Stimulated activated memory B cell treated with anti-CD40 and anti-IgM and Interleukin-4, amounts not matched to agents 10 μg/mL and 1 μg/mL and 100 μg/mL, for 72 hours (primary cell): ENCODE measurements around the gene TDRD5.
"Not testable (repeated sequence)": the region's sequence is repeated elsewhere in the genome, so short reads cannot be mapped to it uniquely, and the experiment has no call there.

Experiments used
- ATAC-seq: fragments of 150-1000 bp; cut with Tn5 transposase; 2 replicates; pipeline ENCODE4 v1.10.0; 2021
- H3K27ac Mint-ChIP-seq: one replicate; pipeline ENCODE4 v1.8.0; 2022; ENCODE audit warnings: mild to moderate bottlenecking, mixed read lengths
- H3K27me3 Mint-ChIP-seq: one replicate; pipeline ENCODE4 v1.8.0; 2022; ENCODE audit warnings: mixed read lengths
- H3K36me3 Mint-ChIP-seq: one replicate; pipeline ENCODE4 v1.8.0; 2022; ENCODE audit warnings: mixed read lengths
- H3K4me1 Mint-ChIP-seq: one replicate; pipeline ENCODE4 v1.8.0; 2022; ENCODE audit warnings: mixed read lengths
- H3K4me3 Mint-ChIP-seq: one replicate; pipeline ENCODE4 v1.8.0; 2022; ENCODE audit warnings: mild to moderate bottlenecking, moderate library complexity, mixed read lengths
- H3K9me3 Mint-ChIP-seq: one replicate; pipeline ENCODE4 v1.8.0; 2022; ENCODE audit warnings: mixed read lengths

Gene TDRD5

GRCh38 chr1:179588425-179589024 lies 3.1 kb upstream of the TDRD5 start:
- Mint-ChIP-seq H3K27me3 (peaks cover 65% of the 10 kb centered on the region), H3K36me3 (no peaks in the 10 kb centered on the region), H3K4me1 (no peaks in the 10 kb centered on the region), H3K27ac (no peak overlapping the region), H3K9me3 (no peaks in the 10 kb centered on the region), H3K4me3 (no peak overlapping the region)
- no peak for ATAC-seq

DNA sequence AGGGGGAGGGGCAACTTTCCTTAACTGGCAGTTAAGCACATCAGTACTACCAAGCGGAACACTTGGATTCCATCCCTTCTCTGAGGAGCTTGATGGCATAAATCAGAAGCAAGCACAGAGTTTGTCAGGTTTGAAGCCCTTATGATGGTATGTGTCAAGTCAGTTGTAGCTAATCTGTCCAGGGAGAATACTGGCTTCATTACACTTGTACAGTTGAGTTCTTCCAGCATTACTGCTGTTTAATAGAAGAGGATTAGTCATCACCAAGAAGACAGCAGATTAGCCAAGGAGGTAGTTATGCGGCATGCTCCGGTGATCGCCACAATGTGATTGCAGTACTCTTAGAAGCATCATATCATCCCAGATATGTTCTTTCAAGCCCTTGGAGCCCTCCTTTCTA lies 2.1 kb upstream of the TDRD5 start:
- no peak overlapping the region for H3K27ac Mint-ChIP-seq
- H3K9me3 Mint-ChIP-seq = no peaks in the 10 kb centered on the region
- no peak for ATAC-seq
- H3K4me3 Mint-ChIP-seq = no peak overlapping the region
- no peaks in the 10 kb centered on the region for H3K4me1 Mint-ChIP-seq
- no peaks in the 10 kb centered on the region for H3K36me3 Mint-ChIP-seq
- H3K27me3 Mint-ChIP-seq = peaks cover 58% of the 10 kb centered on the region

DNA sequence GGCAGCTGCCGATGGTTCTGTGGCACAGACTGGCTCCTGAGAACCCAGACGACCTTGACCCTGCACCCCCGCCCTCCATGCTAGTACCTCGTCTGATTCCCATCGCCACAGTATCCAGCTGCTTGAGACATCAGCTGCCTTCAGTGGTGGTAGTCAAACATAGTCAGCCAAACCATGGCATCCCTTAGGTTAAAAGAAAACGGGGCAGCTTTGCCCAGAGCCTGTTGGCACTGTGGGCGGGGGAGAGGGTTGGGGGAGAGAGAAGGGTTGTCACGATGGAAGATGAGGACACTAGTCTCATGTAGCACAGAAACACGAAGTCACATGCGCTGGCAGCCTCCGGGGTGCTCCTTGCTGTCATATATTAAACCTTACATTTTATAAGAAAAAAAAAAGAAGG lies 961 bp upstream of the TDRD5 start:
- Mint-ChIP-seq H3K4me1 (no peaks in the 10 kb centered on the region), H3K4me3 (no peak overlapping the region), H3K27ac (no peak overlapping the region), H3K36me3 (no peaks in the 10 kb centered on the region), H3K9me3 (no peaks in the 10 kb centered on the region), H3K27me3 (peaks cover 59% of the 10 kb centered on the region)
- no peak for ATAC-seq

GRCh38 chr1:179591253-179591591 lies 410 bp upstream of the TDRD5 start:
- ATAC-seq = no peak
- Mint-ChIP-seq H3K4me1 (no peaks in the 10 kb centered on the region), H3K27me3 (peaks cover 53% of the 10 kb centered on the region)

GRCh38 chr1:179598631-179599030 lies 7.0 kb downstream of the TDRD5 start:
- H3K27me3 Mint-ChIP-seq = peaks cover 27% of the 10 kb centered on the region
- no peaks in the 10 kb centered on the region for H3K36me3 Mint-ChIP-seq
- no peak overlapping the region for H3K4me3 Mint-ChIP-seq
- peaks cover 8% of the 10 kb centered on the region for H3K9me3 Mint-ChIP-seq
- no peak overlapping the region for H3K27ac Mint-ChIP-seq
- peaks cover 6% of the 10 kb centered on the region for H3K4me1 Mint-ChIP-seq
- ATAC-seq = peak; percentile 69

More at GRCh38 chr1:179591253-179591591, 410 bp upstream of the TDRD5 start:
- H3K36me3 Mint-ChIP-seq = no peaks in the 10 kb centered on the region
- no peak overlapping the region for H3K27ac Mint-ChIP-seq
- no peaks in the 10 kb centered on the region for H3K9me3 Mint-ChIP-seq
- H3K4me3 Mint-ChIP-seq = no peak overlapping the region

DNA sequence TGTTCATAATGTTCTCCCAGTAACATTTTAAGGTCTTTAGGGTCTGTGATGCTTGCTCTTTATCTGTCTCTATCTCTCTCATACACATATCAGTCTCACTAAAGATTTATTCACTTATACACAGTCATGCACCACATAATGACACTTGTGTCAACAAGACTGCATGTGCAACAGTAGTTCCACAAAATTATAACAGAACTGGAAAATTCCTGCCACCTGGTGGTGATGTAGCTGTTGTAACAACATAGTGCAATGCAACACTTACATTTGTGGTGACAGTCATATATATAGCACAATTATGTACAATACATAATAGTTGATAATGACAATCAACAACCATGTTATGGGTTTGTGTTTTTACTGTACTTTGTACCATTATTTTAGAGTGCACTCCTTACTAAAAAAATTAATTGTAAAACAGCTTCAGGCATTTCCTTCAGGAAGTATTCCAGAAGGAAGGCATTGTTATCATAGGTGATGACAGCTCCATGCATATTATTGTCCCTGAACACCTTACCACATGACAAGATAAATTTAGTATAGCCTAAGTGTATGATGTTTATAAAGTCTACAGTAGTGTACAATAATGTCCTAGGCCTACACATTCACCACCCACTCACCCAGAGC lies 8.1 kb downstream of the TDRD5 start:
- H3K27me3 Mint-ChIP-seq = peaks cover 24% of the 10 kb centered on the region
- H3K4me1 Mint-ChIP-seq = peaks cover 6% of the 10 kb centered on the region
- H3K36me3 Mint-ChIP-seq = no peaks in the 10 kb centered on the region
- no peak overlapping the region for H3K4me3 Mint-ChIP-seq
- ATAC-seq = peak; percentile 43
- peaks cover 12% of the 10 kb centered on the region for H3K9me3 Mint-ChIP-seq
- H3K27ac Mint-ChIP-seq = no peak overlapping the region

DNA sequence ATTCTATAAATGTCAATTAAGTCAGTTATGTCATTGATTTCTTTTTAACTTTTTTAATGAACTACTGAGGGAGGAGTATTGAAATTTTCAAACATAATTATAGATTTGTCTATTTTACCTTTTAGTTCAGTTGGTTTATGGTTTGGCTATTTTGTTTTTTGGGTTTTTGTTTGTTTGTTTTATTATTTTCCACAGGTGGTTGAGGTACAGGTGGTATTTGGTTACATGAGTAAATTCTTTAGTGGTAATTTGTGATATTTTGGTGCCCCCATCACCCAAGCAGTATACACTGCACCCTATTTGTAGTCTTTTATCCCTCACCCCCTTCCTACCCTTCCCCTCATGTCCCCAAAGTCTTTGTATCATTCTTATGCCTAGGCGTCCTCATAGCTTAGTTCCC lies 9.5 kb downstream of the TDRD5 start:
- Mint-ChIP-seq H3K4me1 (peaks cover 6% of the 10 kb centered on the region), H3K27ac (no peak overlapping the region), H3K36me3 (no peaks in the 10 kb centered on the region), H3K9me3 (peaks cover 12% of the 10 kb centered on the region), H3K4me3 (no peak overlapping the region), H3K27me3 (peaks cover 20% of the 10 kb centered on the region)
- no peak for ATAC-seq

- Mint-ChIP-seq H3K9me3 (no peaks in the 10 kb centered on the region), H3K27ac (no peak overlapping the region), H3K36me3 (no peaks in the 10 kb centered on the region), H3K4me1 (no peaks in the 10 kb centered on the region), H3K4me3 (no peak overlapping the region), H3K27me3 (peaks cover 35% of the 10 kb centered on the region)
- no peak for ATAC-seq
These were observed 20.7 kb downstream of the TDRD5 start for GRCh38 chr1:179612361-179612760.

GRCh38 chr1:179630719-179631118 lies 39.1 kb downstream of the TDRD5 start:
- H3K4me3 Mint-ChIP-seq = no peak overlapping the region
- no peak for ATAC-seq
- H3K4me1 Mint-ChIP-seq = no peaks in the 10 kb centered on the region
- H3K9me3 Mint-ChIP-seq = no peaks in the 10 kb centered on the region
- H3K27me3 Mint-ChIP-seq = no peaks in the 10 kb centered on the region
- no peaks in the 10 kb centered on the region for H3K36me3 Mint-ChIP-seq
- no peak overlapping the region for H3K27ac Mint-ChIP-seq

GRCh38 chr1:179632868-179633267 lies 41.2 kb downstream of the TDRD5 start:
- Mint-ChIP-seq H3K4me3 (no peak overlapping the region), H3K27me3 (no peaks in the 10 kb centered on the region), H3K9me3 (no peaks in the 10 kb centered on the region), H3K4me1 (no peaks in the 10 kb centered on the region), H3K27ac (no peak overlapping the region), H3K36me3 (no peaks in the 10 kb centered on the region)
- ATAC-seq = no peak

DNA sequence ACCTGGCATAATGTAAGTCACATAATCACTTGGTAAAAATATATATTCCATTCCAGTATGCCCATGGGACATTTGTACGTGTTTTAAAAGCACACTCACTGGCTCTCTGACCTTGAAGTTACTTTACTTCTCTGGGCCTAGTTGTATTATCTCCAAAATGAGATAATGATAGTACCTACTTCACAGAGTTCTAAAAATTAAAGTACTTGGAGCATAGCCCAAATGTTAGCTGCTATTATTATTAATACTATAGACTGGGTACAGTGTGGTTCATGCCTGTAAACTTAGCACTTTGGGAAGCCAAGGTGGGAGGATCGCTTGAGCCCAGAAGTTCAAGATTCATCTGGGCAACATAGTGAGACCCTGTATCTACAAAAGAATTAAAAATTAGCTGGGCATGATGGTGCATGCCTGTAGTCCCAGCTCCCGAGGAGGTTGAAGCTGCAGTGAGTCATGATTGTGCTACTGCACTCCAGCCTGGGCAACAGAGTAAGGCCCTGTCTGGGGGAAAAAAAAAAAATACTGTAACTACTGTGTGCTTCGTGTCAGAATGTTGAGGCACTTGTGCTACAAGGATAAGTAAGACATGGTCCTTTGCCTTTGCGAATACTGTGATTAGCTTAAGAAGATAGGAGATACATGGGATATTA lies 45.7 kb downstream of the TDRD5 start:
- no peaks in the 10 kb centered on the region for H3K36me3 Mint-ChIP-seq
- no peaks in the 10 kb centered on the region for H3K4me1 Mint-ChIP-seq
- H3K9me3 Mint-ChIP-seq = no peaks in the 10 kb centered on the region
- ATAC-seq = no peak
- H3K27ac Mint-ChIP-seq = no peak overlapping the region
- no peak overlapping the region for H3K4me3 Mint-ChIP-seq
- no peaks in the 10 kb centered on the region for H3K27me3 Mint-ChIP-seq

DNA sequence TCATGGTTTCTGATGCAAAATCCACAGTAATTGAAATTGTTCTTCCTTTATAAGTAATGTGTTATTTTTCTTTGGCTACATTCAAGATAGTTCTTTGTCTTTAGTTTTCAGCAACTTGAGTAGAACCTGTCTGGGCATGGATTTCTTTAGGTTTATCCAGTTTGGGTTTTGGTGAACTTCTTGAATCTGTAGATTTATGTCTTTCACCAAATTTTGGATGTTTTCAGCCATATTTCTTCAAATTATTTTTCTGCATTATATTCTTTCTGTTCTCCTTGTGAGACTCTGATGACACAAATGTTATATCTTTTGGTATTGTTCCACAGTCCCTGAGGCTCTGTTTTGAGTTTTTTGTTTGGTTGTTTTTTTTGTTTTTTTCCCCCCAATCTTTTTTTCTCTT lies 69.4 kb downstream of the TDRD5 start:
- ATAC-seq = no peak
- no peaks in the 10 kb centered on the region for H3K36me3 Mint-ChIP-seq
- H3K9me3 Mint-ChIP-seq = peaks cover 18% of the 10 kb centered on the region
- H3K4me3 Mint-ChIP-seq = no peak overlapping the region
- H3K27me3 Mint-ChIP-seq = no peaks in the 10 kb centered on the region
- peaks cover 11% of the 10 kb centered on the region for H3K4me1 Mint-ChIP-seq
- H3K27ac Mint-ChIP-seq = no peak overlapping the region

DNA sequence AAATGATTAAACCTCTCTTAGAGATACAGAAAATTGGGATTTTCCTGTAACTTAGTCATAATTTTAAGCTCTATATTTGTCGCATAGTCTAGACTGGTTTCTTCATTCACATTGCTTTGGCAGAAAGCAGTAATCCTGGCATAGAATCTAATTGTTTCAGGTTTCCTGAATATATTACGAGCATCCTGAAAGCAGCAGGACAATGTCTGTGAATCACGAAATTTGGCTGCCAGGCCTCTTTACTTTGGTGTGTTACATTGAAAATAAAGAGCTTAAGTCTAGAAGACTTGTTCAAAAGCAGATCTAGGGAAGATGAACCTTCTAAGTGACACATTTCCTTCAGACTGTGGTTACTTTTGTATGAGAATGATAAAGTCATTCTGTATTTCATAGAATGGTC lies 72.2 kb downstream of the TDRD5 start:
- H3K27ac Mint-ChIP-seq = no peak overlapping the region

DNA sequence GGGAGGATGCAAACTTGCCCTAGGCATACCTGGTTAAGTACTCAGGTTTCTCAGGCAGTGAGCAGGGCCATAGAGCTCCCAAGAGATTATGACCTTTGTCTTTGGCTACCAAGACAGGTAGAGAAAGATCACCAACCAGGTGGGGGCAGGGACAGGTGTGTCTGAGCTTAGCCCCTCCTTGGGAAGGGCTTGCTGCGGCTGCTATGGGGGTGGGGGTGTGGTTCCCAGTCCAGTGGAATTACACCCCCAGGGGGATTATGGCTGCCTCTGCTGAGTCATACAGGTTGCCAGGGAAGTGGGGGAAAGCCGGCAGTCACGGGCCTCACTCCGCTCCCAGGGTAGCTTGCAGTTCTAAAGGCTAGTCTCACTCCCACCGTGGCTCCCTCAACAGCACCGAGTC lies 86.2 kb downstream of the TDRD5 start:
- H3K4me1 Mint-ChIP-seq = no peaks in the 10 kb centered on the region
- no peak overlapping the region for H3K4me3 Mint-ChIP-seq
- H3K27me3 Mint-ChIP-seq = peaks cover 15% of the 10 kb centered on the region
- H3K9me3 Mint-ChIP-seq = peaks cover 18% of the 10 kb centered on the region
- peaks cover 4% of the 10 kb centered on the region for H3K36me3 Mint-ChIP-seq
- H3K27ac Mint-ChIP-seq = no peak overlapping the region
- peak; percentile 34 for ATAC-seq

More for the DNA sequence above, 72.2 kb downstream of the TDRD5 start:
- Mint-ChIP-seq H3K9me3 (peaks cover 8% of the 10 kb centered on the region), H3K36me3 (no peaks in the 10 kb centered on the region), H3K27me3 (no peaks in the 10 kb centered on the region), H3K4me1 (peaks cover 6% of the 10 kb centered on the region), H3K4me3 (no peak overlapping the region)
- no peak for ATAC-seq

DNA sequence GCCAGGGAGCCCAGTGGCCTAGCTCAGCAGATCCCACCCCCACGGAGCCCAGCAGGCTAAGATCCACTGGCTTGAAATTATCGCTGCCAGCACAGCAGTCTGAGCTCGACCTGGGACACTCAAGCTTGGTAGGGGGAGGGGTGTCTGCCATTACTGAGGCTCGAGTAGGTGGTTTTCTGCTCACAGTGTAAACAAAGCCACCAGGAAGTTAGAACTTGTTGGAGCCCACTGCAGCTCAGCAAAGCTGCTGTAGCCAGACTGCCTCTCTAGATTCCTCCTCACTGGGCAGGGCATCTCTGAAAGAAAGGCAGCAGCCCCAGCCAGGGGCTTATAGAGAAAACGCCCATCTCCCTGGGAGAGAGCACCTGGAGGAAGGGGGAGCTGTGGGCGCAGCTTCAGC lies 102.9 kb downstream of the TDRD5 start:
- H3K27me3 Mint-ChIP-seq = peaks cover 39% of the 10 kb centered on the region
- not testable (repeated sequence) for H3K27ac Mint-ChIP-seq, H3K36me3 Mint-ChIP-seq, H3K4me3 Mint-ChIP-seq, H3K4me1 Mint-ChIP-seq, ATAC-seq, H3K9me3 Mint-ChIP-seq

DNA sequence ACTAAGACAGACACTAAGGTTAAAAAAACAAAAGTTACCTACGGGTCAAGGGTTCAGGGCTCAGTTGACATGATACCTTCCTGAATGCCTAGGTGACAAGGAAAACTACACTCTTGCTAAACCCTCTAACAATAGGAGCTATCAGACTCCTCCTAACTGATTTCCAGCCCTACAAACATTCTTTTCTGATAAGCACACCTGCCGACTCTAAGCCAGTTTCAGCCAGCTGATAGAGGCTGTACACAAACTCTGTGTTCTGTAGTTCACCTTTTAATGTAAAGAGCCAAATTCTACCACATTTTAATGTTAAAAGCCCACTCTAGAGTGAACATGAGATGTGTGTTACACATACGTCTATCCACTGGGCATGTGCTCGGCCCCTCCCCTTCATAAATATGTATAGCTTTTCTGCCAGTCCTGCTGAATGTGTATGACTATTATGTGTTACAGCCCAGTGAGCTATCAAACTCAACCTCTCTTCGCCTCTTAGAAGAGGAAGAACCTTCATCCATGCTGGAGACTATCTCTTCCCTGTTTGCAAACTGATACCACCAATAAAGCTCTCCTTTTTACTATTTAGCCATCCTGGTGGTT lies 111.4 kb downstream of the TDRD5 start:
- no peak for ATAC-seq
- no peaks in the 10 kb centered on the region for H3K4me1 Mint-ChIP-seq
- H3K36me3 Mint-ChIP-seq = no peaks in the 10 kb centered on the region
- no peak overlapping the region for H3K4me3 Mint-ChIP-seq
- no peaks in the 10 kb centered on the region for H3K9me3 Mint-ChIP-seq
- no peak overlapping the region for H3K27ac Mint-ChIP-seq
- H3K27me3 Mint-ChIP-seq = no peaks in the 10 kb centered on the region
